ENCODE measurements around the gene CYP3A5. TPM values are rescaled to one million over a fixed set of nuclear protein-coding genes. Genes with fewer than 3 reads are reported as not detected.

CYP3A5 gene
- total and polyA plus RNA-seq, 2 of the 13 experiments (the other 11 are each of a cell fraction or from before 2014, with no cell fraction given): 5.7 to 9.3 TPM

GRCh38 chr7:99618726-99619125 is 61.1 kb downstream of the CYP3A5 start:
- ChIA-PET CTCF (ENCODE audit: low intra/inter-chr PET ratio, low total read pairs) (no interaction called here), POLR2A (no interaction called here)
- intact Hi-C loops (cut with micrococcal nuclease; ENCODE audit: unreplicated experiment): no loop called here
- Histone ChIP-seq H3K79me2 (ENCODE audit: insufficient read depth, low read length) (peaks cover 27% of the 10 kb centered on the region), H3K4me2 (ENCODE audit: low read depth, low read length) (no peak overlapping the region), H3K36me3 (replicated peaks in 1 of 2; ENCODE audit: control insufficient read depth in 1 of 2, insufficient read depth in 2 of 2, low read length in 2 of 2) (peaks cover 30 to 51% of the 10 kb centered on the region in 2 experiments), H3K9ac (ENCODE audit: insufficient read depth, low read depth, low read length) (0 out of 2 replicates have a peak overlapping the region, but pooled peaks have one; percentile 17), H3K27me3 (ENCODE audit: control insufficient read depth in 1 of 2, insufficient read depth in 2 of 2, low read length in 2 of 2) (no peaks in the 10 kb centered on the region; a peak in 1 of 5 replicates), H3K9me3 (ENCODE audit: low read length) (no peaks in the 10 kb centered on the region), H3K4me3 (replicated peaks in 1 of 3; ENCODE audit: insufficient read depth in 1 of 3, low read depth in 2 of 3, low read length in 3 of 3) (0 out of 6 replicates have a peak overlapping the region, but pooled peaks of 1 of the 3 experiments have one; percentile 0), H3K4me1 (ENCODE audit: insufficient read depth, low read length) (peaks cover 25% of the 10 kb centered on the region), H3K27ac (ENCODE audit: extremely low read length, insufficient read depth, low read length) (no peak overlapping the region), H2AFZ (ENCODE audit: low read length) (no peak overlapping the region), H4K20me1 (ENCODE audit: insufficient read depth, low read length) (no peaks in the 10 kb centered on the region)
- FAIRE-seq: no peak
- no peak for DNase-seq (ENCODE audit: low spot score)
- no peak for TF ChIP-seq ZBTB38 (CRISPR knock-in tag; IDR thresholded peaks at IDR 0.05)
- ATAC-seq: no peak
- in situ Hi-C loops (cut with HindIII; ENCODE audit: extremely low pct_ligation_motif_present, low pct_unique_long_range_greater_than_20kb): no loop called here
- 96% methylated on average over 3 of the region's 3 CpGs for WGBS (ENCODE audit: low lambda C conversion rate)
- no TSS peak for BruUV-seq (replicated peaks)

- WGBS (ENCODE audit: low lambda C conversion rate): 11% methylated on average over 17 of the region's 22 CpGs
- no peaks in the 10 kb centered on the region for H4K20me1 ChIP-seq (ENCODE audit: insufficient read depth, low read length)
- BruUV-seq (replicated peaks): TSS peak; percentile 57
- H3K36me3 ChIP-seq (replicated peaks in 1 of 2; ENCODE audit: control insufficient read depth in 1 of 2, insufficient read depth in 2 of 2, low read length in 2 of 2): peaks cover 20 to 38% of the 10 kb centered on the region in 2 experiments
- peak overlapping the region; percentile 97 for H3K4me2 ChIP-seq (ENCODE audit: low read depth, low read length)
- FAIRE-seq (no peak), ATAC-seq (no peak), DNase-seq (ENCODE audit: low spot score) (no peak)
- no peak overlapping the region for H2AFZ ChIP-seq (ENCODE audit: low read length)
- ChIA-PET CTCF (ENCODE audit: low intra/inter-chr PET ratio, low total read pairs) (no interaction called here), POLR2A (interaction anchor here (1.2 to 2.9 kb wide), 14 partner anchors 14 to 359 kb away, joined by 3 to 23 read pairs (median 6); partner anchors contain the start of genes ATP5MF, AZGP1, TRIM4 and ZKSCAN5)
- peak overlapping the region; percentile 96 for H3K27ac ChIP-seq (ENCODE audit: extremely low read length, insufficient read depth, low read length)
- intact Hi-C loops (cut with micrococcal nuclease; ENCODE audit: unreplicated experiment) (loop anchor here (2.0 kb wide), 1 partner anchor 58 kb away; the partner anchor contains the start of gene ZNF655), in situ Hi-C loops (cut with HindIII; ENCODE audit: extremely low pct_ligation_motif_present, low pct_unique_long_range_greater_than_20kb) (no loop called here)
- H3K79me2 ChIP-seq (ENCODE audit: insufficient read depth, low read length): peaks cover 27% of the 10 kb centered on the region
- H3K27me3 ChIP-seq (ENCODE audit: control insufficient read depth in 1 of 2, insufficient read depth in 2 of 2, low read length in 2 of 2): no peaks in the 10 kb centered on the region; a peak in 1 of 5 replicates
- H3K4me3 ChIP-seq (replicated peaks in 1 of 3; ENCODE audit: insufficient read depth in 1 of 3, low read depth in 2 of 3, low read length in 3 of 3): peak overlapping the region; percentile 93 to 98 (median 96)
- H3K4me1 ChIP-seq (ENCODE audit: insufficient read depth, low read length): peaks cover 25% of the 10 kb centered on the region
- no peaks in the 10 kb centered on the region for H3K9me3 ChIP-seq (ENCODE audit: low read length)
- H3K9ac ChIP-seq (ENCODE audit: insufficient read depth, low read depth, low read length): peak overlapping the region; percentile 99
- TF ChIP-seq SNAPC4 (CRISPR knock-in tag; IDR thresholded peaks at IDR 0.05) (no peak), ZNF383 (CRISPR knock-in tag; IDR thresholded peaks at IDR 0.05; ENCODE audit: borderline replicate concordance) (no peak), ZNF558 (CRISPR knock-in tag; IDR thresholded peaks at IDR 0.05; ENCODE audit: borderline replicate concordance) (no peak), ZNF766 (CRISPR knock-in tag; IDR thresholded peaks at IDR 0.05; ENCODE audit: borderline replicate concordance) (peak; percentile 10; the same call in 1 of the 2 replicates), RAD51 (IDR thresholded peaks at IDR 0.05; ENCODE audit: borderline replicate concordance) (no peak), SMC3 (IDR thresholded peaks at IDR 0.05; ENCODE audit: low read length) (no peak), POLR2A (IDR thresholded peaks at IDR 0.05; ENCODE audit: insufficient read depth in 1 of 2, low read depth in 2 of 2, low read length in 2 of 2) (no peak), CBX1 (IDR thresholded peaks at IDR 0.05; ENCODE audit: low read depth) (no peak), ZNF720 (CRISPR knock-in tag; IDR thresholded peaks at IDR 0.05) (no peak), ZBTB20 (CRISPR knock-in tag; IDR thresholded peaks at IDR 0.05; ENCODE audit: borderline replicate concordance, low read depth) (no peak)
- TF ChIP-seq, protein P1, sequence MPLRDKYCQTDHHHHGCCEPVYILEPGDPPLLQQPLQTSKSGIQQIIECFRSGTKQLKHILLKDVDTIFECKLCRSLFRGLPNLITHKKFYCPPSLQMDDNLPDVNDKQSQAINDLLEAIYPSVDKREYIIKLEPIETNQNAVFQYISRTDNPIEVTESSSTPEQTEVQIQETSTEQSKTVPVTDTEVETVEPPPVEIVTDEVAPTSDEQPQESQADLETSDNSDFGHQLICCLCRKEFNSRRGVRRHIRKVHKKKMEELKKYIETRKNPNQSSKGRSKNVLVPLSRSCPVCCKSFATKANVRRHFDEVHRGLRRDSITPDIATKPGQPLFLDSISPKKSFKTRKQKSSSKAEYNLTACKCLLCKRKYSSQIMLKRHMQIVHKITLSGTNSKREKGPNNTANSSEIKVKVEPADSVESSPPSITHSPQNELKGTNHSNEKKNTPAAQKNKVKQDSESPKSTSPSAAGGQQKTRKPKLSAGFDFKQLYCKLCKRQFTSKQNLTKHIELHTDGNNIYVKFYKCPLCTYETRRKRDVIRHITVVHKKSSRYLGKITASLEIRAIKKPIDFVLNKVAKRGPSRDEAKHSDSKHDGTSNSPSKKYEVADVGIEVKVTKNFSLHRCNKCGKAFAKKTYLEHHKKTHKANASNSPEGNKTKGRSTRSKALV (CRISPR knock-in tag; IDR thresholded peaks at IDR 0.05): no peak
These were observed 62.5 kb downstream of the CYP3A5 start for GRCh38 chr7:99617192-99617781.

Data from HepG2 (cell line).